ENCODE results near the gene CDH26. TPM values are rescaled to one million over a fixed set of nuclear protein-coding genes. Genes with fewer than 3 reads are reported as not detected.

CDH26 gene
- total RNA-seq, 4 donors from 2014 or later: 2.5 to 10.3 (median 4.0) TPM

DNA sequence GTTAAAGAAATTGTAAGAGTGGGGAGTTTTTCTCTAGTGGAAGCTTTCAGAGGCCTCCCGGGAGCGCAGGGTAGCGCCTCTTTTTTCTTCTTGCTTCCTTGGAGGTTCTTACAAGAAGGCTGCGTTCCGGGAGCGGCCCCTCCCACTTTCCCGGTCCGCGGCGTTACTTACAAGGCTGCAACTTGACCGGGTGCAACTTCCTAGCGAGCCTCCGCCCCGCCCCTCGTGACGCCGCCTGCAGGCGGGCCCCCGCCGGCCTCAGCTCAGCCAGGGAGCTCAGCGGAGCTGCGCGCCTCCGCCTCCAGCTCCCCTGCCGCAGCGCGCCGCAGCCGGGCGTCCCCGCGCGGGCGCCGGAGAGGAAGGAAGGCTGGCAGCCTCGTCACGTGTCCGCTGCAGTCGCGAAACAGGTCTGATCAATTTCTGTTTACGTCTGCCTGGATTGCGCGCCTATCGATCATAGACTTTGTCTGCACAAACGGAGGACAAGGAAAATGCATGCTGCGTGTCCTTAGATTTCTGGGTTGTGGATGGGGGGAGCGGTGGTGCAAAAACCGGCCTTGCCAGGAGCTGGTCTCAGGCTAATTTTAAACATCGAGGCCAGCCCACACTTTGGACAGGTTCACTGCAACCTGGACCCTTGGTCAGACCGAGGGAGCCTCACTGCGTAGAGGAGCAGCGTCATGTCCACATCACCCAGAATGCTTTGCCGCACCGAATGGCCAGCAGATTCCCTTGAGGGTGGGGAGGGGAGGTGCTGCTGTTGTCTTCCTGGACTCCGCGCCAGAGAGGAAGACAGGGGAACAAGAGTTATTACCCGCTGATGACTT lies 17.9 kb upstream of the CDH26 start, which contains the start of the genes FAM217B and PPP1R3D:
TSS of gene FAM217B (plus strand) at position 261 of the 827 bp plus-strand sequence. CDS start 3,555 bp downstream, outside the sequence.
TSS of gene PPP1R3D (minus strand) at position 177 of the 827 bp plus-strand sequence. CDS start 374 bp downstream, outside the sequence.
- H3K27me3 ChIP-seq: no peaks in the 10 kb centered on the region
- WGBS, 2 donors: 0% methylated on average over 7 to 8 of the region's 57 CpGs
- peak within 1 kb of the TSS; percentile 91 to 96 (median 94) for H3K27ac ChIP-seq
- no peaks in the 10 kb centered on the region for H3K9me3 ChIP-seq
- peaks cover 5 to 36% (median 6%) of the 10 kb centered on the region in 3 donors for H3K36me3 ChIP-seq
- H3K4me1 ChIP-seq: peaks cover 28 to 71% (median 37%) of the 10 kb centered on the region in 3 donors
- intact Hi-C loops (cut with DNase I): no loop called here
- H3K4me3 ChIP-seq: peak within 1 kb of the TSS; percentile 61 to 88 (median 77)
- peak; percentile 81 for DNase-seq
- peak in 3 of 4 donors; percentile 35 to 90 (median 89) for TF ChIP-seq POLR2A (IDR thresholded peaks at IDR 0.05)
- TF ChIP-seq, protein P1, sequence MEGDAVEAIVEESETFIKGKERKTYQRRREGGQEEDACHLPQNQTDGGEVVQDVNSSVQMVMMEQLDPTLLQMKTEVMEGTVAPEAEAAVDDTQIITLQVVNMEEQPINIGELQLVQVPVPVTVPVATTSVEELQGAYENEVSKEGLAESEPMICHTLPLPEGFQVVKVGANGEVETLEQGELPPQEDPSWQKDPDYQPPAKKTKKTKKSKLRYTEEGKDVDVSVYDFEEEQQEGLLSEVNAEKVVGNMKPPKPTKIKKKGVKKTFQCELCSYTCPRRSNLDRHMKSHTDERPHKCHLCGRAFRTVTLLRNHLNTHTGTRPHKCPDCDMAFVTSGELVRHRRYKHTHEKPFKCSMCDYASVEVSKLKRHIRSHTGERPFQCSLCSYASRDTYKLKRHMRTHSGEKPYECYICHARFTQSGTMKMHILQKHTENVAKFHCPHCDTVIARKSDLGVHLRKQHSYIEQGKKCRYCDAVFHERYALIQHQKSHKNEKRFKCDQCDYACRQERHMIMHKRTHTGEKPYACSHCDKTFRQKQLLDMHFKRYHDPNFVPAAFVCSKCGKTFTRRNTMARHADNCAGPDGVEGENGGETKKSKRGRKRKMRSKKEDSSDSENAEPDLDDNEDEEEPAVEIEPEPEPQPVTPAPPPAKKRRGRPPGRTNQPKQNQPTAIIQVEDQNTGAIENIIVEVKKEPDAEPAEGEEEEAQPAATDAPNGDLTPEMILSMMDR (IDR thresholded peaks at IDR 0.05): peak in 2 of 6 experiments; percentile 20 to 34

DNA sequence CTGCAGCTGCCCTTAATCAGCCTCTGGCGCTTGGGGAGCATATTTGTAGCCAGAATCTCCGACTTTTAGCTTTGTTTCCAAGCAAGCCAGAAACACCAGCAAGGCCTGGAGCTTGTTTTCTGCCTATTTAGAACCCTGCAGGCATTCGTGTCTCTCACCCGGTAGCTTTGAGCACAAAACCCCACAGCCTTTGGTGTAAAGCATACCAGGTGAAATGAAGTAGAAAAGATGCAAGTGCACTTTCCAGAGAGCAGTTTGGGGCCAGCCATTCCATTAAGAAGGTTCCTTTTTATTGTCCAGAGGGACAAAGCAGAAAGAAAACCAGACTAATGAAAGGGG lies 17.3 kb upstream of the CDH26 start:
- TF ChIP-seq, protein P1 (IDR thresholded peaks at IDR 0.05): no peak
- TF ChIP-seq POLR2A (IDR thresholded peaks at IDR 0.05): no peak
- Histone ChIP-seq H3K9me3 (no peaks in the 10 kb centered on the region), H3K36me3 (peaks cover 5 to 36% (median 6%) of the 10 kb centered on the region in 3 donors), H3K27ac (peak overlapping the region; percentile 91 to 96 (median 94)), H3K27me3 (no peaks in the 10 kb centered on the region), H3K4me1 (peaks cover 28 to 72% (median 37%) of the 10 kb centered on the region in 3 donors), H3K4me3 (peak overlapping the region; percentile 61 to 88 (median 77))
- WGBS, 2 donors: 0% methylated on average over 3 to 4 of the region's 4 CpGs
- intact Hi-C loops (cut with DNase I): no loop called here
- no peak for DNase-seq

DNA sequence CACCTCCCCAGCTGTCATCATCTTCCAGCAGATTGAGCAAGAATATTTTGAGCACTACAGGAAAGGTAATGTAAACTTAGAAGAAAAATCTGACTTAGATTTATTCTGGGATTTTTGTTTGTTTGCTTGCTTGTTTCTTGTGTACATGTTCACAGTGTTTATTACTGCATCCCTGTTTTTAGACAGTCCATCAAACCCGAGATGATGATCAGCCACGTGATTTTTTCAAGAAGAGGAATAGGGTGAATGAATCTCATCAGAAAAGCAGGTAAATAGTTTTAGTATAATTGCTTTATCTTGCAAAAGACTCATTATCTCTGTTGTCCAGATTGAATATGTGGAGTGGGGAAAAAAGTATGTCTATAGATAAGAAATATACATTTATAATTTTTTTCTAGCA lies 16.0 kb upstream of the CDH26 start:
- intact Hi-C loops (cut with DNase I): no loop called here
- H3K4me1 ChIP-seq: peaks cover 25 to 72% (median 31%) of the 10 kb centered on the region in 3 donors
- H3K9me3 ChIP-seq: no peaks in the 10 kb centered on the region
- peak overlapping the region in 1 of 4 donors; percentile 92 for H3K27ac ChIP-seq
- no peaks in the 10 kb centered on the region for H3K27me3 ChIP-seq
- 78 to 97% methylated on average over 2 of the region's 2 CpGs for WGBS, 2 donors
- DNase-seq: no peak
- no peak for TF ChIP-seq POLR2A (IDR thresholded peaks at IDR 0.05)
- TF ChIP-seq, protein P1 (IDR thresholded peaks at IDR 0.05): no peak
- H3K36me3 ChIP-seq: peaks cover 5 to 36% (median 6%) of the 10 kb centered on the region in 3 donors
- no peak overlapping the region for H3K4me3 ChIP-seq

DNA sequence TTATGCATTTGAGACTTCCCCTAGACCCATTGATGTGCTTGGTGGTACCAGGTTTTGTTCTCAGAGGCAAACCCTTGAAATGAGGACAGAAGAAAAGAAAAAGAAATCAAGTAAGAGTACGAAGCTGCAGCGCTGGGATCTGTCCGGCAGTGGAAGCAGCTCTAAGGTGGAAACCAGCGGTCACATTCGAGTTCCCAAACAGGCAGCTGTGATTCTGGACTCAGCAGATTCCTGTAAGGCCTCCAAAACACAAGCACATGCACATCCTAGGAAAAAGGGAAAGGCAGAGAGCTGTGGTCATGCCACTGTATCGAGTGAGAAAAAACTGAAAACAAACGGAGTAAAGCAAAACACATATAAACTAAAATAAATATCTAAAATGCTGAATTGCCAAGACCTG lies 13.5 kb upstream of the CDH26 start:
- H3K27ac ChIP-seq: no peak overlapping the region
- no peak for DNase-seq
- no peaks in the 10 kb centered on the region for H3K9me3 ChIP-seq
- TF ChIP-seq, protein P1 (IDR thresholded peaks at IDR 0.05): no peak
- no peak for TF ChIP-seq POLR2A (IDR thresholded peaks at IDR 0.05)
- no peaks in the 10 kb centered on the region for H3K27me3 ChIP-seq
- intact Hi-C loops (cut with DNase I): no loop called here
- H3K4me1 ChIP-seq: peaks cover 10 to 63% (median 10%) of the 10 kb centered on the region in 3 donors
- no peak overlapping the region for H3K4me3 ChIP-seq
- H3K36me3 ChIP-seq: peaks cover 5 to 36% (median 6%) of the 10 kb centered on the region in 3 donors
- whole genome bisulfite sequencing, 2 donors: 81 to 96% methylated on average over 7 of the region's 7 CpGs

DNA sequence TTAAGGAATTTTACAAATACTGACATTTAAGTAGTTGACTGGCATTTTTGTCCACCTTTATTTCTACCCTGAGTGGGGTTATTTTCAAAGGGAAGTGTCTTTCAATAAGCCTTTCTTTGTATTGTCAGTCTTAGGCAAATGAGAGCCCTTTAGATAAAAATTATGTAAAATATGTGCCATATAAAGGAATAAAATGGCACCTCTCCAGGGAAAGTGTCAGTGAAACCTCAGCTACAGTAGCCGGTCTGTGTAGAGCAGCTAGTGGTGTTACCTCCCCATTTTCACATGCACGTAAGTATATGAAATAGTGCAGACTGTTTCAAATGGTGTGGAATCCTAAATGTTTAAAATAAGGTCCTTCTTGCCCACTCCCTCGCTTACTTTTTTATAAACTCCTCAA lies 13.0 kb upstream of the CDH26 start:
- intact Hi-C loops (cut with DNase I): no loop called here
- Histone ChIP-seq H3K9me3 (no peaks in the 10 kb centered on the region), H3K36me3 (peaks cover 5 to 39% (median 6%) of the 10 kb centered on the region in 3 donors), H3K4me3 (no peak overlapping the region), H3K27ac (no peak overlapping the region), H3K4me1 (peaks cover 10 to 63% (median 10%) of the 10 kb centered on the region in 3 donors), H3K27me3 (no peaks in the 10 kb centered on the region)
- 68 to 76% methylated on average over 3 of the region's 3 CpGs for WGBS, 2 donors
- DNase-seq: no peak
- TF ChIP-seq POLR2A (IDR thresholded peaks at IDR 0.05): no peak
- TF ChIP-seq, protein P1 (IDR thresholded peaks at IDR 0.05): no peak

All from esophagus squamous epithelium (tissue), 5 donors.